HG03064 (cell line): ENCODE results near the gene ASCL2.

Source experiments
- ATAC-seq: cut with Tn5 transposase; IDR thresholded peaks from one replicate; pipeline ENCODE4 v1.9.1; 2021; ENCODE audit warnings: low read depth; ENCODE audit not compliant: unreplicated experiment

The ASCL2 gene

DNA sequence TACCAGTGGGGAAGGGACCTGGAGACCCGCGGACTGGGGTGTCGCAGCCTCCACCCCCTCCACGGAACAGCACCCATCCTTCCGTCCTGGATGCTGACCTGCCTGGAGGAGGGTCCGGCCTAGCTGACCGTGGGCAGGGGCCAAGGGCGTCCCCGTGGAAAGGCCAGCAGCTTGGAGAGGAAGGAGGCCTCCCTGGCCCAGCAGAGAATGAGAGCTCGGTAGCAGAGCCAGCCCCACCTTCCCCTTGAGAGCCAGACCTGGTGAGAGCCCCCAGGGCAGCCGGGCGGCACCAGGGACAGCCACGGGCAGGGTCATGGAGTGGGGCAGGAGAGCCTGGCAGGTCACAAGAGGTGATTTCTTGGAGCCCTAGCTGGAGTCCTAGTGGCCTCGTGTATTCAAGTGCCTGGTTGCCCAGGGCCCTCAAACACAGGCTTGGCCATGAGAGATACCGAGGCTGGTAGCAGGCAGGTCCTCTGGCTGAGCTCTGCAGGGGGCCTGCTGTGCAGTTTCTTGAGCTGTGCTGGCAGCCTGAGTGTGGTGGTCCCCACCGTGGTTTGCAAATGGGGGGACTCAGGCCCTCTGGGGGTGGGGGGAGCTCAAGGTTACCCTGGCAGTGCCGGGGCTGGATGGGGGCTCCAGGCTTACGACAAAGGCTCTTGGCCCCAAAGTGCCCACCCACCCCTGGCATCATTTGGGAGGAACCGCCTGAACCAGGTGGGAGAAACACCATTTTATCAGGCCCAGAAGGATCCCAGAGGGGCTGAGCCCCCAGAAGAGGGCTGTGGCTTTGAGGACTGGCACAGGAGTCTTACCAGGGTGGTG lies 39.1 kb upstream of the ASCL2 start:
- no peak for ATAC-seq

DNA sequence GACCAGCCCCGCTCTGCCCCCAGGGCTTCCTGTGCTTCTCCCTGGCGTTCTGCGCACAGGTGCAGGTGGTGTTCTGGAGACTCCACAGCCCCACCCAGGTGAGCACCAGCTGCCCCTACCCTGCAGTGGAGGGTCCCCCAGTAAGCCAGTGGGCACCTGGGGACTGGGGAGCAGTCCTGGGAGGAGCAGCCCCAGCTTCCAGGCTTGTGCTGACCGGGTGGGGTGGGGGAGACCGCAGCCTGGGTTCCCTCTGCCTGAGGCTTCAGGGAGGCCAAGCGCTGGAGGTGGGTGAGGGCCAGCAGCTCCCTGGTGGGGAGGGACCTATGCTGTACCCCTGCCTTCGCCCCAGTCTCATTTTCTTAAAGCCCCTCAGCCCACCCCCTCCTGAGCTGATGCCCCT lies 38.3 kb upstream of the ASCL2 start:
- no peak for ATAC-seq

DNA sequence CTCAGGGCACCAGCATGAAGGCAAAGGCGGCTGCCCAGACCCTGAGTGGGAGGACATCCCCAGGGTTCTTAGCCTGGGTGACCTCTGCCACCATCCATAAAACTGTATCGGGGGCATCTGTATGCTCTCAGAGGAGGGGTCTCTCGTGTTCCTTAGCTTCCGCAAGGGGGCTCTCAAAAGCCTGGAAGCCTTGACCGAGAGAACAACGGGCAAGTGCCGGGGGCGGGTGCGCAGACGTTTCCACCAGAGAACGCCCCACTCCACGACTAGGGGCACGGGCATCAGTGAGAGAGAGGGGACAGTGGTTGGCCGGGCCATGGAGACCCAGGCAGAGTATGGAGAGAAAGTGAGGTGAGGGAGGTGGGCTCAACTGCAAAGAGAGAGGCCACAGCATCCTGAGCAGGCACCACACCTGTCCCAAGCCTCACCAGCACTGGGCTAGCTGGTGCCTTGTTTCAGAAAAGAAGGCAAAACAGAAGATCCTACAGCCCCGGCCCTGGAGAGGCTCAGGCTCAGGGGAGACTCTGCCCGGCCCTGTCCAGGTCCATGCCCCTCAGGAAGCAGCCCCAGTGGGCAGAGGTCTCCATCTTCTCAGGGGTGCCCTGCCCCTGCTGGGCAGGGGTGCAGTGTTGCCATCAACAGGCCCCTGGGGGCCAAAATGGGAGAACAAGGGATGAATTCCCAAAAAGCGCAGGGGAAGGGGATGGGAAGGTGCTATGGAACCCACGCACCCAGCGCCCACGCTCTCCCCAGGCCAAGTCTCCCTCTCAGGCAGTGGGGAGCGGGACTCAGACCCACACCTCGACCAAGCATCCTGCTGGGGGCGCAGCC lies 37.3 kb upstream of the ASCL2 start:
- no peak for ATAC-seq

DNA sequence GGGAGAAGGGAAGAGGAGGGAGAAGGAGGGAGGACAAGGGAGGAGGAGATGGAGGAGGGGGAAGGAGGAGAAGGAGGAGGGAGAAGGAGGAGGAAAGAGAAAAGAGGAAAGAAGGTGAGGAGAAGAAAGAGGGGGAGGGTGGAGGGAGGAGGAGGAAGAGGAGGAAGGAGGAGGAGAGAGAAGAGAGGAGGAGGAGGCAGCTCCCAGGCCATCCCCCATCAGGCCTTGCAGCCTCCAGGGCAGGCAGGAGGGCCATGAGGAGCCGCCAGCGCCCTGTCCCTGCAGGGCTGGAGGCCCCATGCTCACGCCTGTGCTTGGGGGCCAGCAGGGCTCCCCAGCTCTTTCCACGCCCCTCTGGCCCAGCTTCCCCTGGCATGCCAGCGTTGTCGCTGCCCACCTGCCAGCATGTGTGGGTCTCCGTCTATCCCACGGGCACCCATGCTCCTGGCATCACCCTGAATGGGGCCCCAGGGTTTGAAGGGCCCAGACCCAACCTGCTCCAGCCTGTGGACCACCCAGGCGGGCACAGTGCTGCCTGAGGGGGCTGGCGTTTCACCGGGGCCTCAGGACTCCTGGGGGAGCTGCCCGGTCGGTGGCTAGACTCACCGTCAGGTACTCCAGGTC lies 36.6 kb upstream of the ASCL2 start:
- ATAC-seq: no peak

DNA sequence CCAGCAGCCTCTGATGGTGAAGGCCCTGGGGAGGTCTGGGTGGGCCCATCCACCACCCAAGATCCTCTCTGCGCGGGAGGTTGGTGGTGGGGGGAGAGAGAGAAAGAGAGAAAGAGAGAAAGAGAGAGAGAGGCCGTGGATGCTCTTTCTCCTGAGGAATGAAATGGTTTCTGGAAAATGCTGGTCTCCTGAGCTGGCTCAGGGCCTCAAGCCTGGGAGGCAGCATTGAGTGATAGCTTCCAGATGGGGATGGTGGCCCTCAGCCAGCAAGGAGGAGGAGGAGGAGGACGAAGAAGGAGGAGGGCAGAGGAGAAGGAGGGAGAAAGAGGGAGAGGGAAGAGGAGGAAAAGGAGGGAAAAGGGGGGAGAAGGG lies 36.0 kb upstream of the ASCL2 start:
- no peak for ATAC-seq

DNA sequence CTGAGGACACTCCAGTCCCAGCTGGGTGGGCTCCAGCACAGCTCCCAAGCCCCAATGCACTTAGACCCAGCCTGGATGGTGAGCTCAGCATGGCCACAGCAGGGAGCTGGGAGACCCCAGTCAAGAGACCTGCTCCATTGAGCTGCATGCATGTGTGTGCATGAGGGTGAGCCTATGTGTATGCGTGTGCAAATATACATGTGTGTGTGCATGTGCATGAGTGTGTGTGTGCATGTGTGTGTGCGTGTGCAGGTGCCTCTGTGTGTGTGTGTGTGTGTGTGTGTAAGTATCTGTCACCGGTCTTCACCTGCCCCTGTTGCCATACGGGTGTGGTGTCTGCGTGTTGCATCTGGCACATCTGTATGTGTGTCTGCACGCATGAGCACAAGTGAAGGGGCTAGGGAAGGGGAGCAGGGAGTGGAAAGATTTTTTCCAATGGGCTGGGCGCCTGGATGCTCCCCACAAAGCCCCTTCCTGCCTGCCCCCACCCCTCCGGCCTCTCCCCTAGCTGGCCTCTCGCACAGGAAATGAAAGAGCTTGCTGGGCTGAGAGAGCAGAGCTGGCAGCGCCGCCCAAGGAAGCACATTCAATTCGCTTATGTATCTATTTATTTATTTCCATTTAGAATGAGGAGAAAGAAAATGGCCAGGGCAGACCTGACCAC lies 35.5 kb upstream of the ASCL2 start:
- ATAC-seq: no peak

DNA sequence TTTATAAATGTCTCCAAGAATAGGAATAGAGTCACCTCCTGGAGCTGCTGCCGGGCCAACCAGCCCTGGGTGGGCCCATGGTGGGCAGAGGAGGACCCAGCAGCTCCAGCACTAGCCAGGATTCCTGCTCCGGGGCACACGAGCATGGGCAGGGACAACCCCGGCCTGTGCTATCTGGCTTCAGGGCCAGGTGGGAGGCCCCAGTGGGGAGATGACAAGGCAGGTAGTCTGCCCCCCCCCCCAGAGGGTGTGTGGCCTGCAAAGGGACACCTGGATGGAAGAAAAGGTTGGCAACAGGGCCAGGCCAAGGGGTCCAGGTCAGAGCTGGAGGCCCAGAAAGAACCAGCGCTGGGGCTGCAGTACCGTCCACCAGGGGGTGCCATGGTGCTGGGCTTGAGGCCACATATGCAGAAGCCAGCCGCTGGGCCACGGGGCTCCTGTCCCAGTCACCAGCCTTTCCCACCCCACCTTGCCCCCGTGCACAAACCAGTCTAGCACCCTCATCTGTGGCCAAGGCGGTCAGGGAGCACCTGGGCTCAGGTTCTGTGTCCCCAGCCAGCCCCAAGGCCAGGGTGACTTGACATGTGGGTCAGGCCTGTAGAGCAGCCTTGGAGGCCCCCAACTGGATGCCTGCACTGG lies 34.9 kb upstream of the ASCL2 start:
- ATAC-seq: no peak

DNA sequence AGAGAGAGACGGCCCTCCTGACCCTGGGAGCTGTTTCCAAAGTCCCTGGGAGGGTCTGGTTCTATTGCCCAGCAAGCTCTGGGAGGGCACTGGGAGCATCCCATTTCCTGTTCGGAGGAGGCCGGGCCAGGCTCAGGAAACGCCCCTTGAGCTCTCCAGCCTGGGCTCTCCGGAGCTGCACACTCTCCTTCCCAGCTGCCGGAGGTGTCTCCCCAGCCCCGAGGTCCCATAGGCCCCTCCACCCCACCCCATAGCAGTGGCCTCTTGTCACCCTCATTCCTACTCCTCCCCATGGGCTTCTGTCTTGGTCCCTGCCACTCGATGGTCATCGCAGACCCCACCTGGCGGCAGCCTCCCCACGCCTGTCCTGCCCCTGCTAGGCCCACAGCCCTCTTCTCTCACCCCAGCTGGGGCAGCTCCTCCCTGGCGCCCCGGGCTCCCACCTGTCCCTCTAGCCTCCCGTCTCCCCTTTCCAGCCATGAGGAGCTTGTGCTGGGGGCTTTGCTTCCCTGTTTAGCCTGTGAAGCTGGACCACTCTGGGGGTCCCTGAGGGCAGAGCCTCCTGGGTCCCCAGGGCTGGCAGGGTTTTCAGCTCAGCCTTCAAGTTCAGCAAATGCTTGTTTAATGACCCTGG lies 34.2 kb upstream of the ASCL2 start:
- ATAC-seq: no peak

DNA sequence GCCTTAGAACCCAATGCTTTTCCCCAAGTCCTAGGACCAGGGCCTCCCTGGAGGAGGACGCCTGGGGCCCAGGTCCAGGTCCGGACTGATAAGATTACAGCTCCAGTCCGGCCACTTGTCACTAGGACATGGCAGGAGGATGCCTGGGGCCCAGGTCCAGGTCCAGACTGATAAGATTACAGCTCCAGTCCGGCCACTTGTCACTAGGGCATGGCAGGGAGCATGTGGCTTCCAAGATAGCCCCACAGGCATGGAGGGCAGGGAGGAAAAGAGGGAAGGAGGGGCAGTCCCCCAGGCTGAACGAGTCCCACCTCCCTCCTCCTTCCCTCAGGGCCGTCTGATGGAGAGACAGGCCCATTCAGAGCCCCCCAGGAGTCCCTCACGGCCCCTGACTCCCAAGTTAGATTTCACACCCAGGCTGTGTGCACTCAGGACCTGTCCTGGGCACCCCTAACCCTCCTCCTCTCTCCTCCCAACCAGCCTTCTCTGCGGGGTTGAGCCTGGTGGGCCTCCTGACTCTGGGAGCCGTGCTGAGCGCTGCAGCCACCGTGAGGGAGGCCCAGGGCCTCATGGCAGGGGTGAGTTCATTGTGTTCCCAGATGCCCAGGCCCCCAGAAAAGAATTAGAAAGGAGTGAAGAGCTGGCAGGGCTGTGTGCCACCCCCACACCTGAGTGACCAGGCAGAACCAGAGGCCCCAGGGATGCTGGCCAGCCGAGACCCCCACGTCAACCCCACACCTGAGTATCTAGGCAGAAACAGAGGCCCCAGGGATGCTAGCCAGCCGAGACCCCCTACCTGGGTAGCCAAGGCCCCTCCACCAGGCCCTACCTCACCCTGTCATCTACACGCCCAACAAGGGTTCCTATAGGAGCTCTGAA lies 33.5 kb upstream of the ASCL2 start:
- ATAC-seq: no peak

DNA sequence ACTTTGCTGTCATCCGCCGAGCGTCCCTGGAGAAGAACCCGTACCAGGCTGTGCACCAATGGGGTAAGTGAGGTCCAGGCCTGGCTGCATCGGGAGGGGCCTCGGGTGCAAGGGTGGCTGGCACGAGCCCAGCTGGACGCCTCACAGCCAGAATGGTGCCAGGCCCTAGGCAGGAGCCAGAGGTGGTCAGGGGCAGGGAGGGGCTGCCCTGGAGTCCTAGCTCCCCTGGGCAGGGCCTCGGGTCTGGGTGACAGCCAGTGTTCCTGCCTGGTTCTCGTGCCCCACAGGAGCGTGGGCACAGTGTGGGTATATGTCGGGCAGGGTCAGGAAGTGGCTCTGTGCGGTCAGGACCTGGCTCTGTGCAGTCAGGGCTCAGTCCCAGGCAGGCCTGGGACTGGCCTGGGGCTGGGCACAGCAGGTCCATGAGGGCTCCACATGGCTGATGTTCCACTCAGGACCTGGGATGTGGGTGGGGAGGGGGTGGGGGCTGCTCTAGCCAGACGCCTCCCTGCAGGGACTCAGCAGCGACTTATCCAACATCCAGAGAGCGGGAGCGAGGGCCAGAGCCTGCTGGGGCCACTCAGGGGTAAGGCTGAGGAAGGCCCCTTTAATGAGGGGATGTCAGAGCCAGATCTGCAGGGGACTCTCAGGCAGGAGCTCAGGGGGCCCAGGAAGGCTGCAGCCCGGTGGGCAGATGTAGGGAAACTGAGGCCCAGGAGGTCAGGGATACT lies 32.7 kb upstream of the ASCL2 start:
- ATAC-seq: no peak

DNA sequence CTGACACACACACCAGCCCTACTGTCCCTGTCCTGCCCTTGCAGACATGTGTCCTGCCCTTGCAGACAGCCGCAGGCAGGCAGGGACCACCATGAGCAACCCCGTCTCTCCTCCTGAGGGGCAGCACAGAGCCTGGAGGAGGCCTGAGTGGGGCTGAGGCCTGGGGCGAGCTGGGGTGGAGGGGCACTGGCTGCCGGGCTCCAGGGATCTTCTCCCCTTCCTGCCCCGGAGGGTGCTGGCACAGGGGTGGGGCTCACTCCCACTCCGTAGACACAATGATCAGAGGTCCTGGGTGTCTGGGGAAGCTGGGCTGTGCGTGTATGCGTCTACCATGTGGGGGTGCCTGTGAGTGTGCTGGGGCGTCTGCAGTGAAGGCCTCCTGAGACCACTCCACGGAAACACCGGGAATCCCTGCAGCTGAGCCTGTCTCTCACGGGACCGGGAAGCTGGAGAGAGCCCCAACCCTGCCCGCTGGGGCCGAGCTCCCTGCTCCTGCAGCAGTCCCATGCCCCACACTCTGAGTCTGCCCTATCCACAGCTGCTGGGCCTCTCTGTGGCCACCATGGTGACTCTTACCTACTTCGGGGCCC lies 32.0 kb upstream of the ASCL2 start:
- ATAC-seq: no peak

DNA sequence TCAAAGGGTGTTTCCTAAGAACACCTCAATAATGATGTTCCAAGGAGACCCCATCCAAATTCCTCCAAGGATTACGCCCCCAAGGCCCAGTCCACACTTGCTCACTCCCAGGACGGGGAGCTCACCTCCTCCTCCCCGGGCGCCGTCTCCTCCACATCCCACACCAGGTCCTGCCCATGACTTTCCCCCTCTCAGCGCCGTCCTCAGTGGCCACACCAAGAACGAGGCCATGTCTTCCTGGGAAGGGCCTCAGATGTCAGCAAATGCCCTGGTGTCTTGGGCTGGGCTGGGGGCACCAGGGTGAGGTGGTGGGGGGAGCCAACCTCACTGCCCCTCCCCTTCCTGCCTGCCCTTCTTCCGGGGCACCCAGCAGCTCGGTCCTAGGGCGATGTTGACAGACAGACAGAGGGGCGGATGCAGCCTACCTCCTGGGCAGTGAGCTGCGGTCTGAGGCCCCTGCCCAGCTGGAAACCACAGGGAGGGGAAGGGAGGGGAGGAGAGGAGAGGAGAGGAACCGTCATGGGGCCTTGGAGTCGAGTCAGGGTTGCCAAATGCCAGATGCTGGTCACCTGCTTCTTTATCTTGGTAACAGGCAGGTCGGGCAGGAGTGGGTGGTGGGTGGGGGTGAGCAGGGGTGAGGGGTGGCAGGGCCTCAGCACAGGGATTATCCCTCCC lies 31.4 kb upstream of the ASCL2 start, which contains the start of the genes C11orf21 and TSPAN32:
TSS of gene C11orf21 (minus strand) at position 288 of the 675 bp plus-strand sequence. CDS start at position 178, 110 bp downstream.
TSS of gene TSPAN32 (plus strand) at position 383 of the 675 bp plus-strand sequence. CDS start at position 520, 137 bp downstream.
- ATAC-seq: no peak

DNA sequence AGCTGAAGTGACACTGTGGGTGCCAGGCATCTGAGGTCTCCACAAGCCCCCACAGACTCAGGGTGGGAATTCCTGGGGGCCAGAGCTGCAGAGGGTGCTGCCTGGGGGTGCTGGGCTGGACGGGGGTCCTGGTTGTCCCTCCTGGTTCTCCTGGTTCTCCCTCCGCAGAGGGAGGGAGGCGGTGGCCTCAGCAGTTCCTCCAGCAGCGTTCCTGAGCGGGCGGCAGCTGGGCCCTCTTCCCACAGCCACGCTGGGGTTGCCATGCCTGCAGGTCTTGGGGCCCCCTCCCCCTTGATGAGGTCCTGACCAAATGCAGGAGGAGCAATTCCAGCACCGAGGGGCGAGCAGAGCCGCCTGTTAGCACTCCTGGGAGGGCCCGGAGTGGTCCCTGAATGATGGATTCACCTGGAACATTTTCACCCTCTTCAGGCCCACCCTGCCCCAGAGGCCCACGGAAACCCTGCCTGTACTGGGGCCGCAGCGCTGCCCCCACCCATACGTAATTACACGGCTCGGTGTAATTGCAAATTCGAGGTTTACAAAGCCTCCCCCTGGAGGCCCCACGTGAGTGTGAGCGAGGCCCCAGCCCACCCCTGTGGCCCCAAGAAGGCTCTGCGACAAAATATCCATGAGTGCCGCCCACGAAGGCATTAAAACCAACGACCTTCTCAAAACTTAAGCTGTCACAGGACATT lies 30.7 kb upstream of the ASCL2 start:
- no peak for ATAC-seq

DNA sequence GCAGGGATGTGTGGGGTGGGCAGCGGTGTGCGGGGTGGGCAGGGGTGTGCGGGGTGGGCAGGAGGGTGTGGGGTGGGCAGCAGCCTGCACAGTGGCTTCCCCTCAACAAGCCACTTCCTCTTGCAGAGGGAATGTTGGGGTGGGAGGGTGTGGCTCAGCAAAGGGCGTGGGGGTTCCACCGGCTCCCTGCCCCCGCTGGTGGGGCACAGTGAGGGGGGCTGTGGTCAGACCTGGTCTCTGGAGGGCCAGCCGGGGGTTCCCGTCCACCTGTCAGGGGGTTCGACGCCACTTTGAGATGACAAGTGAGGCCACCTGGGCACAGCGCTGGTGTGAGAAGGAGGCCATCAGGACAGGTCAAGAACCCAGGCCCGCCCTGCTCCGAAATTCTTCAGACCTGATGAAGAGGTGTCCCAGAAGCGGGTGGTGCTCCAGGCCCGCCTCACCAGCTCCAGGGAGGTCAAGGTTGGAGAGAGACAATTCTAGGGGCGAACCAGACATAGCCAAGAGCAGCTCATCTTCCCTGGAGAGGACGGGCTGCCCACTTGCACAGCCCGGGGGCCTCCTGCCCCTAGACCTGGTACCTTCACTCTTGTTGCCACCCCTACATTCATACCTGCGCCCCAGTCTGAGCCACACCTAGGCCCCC lies 30.0 kb upstream of the ASCL2 start:
- ATAC-seq: no peak

DNA sequence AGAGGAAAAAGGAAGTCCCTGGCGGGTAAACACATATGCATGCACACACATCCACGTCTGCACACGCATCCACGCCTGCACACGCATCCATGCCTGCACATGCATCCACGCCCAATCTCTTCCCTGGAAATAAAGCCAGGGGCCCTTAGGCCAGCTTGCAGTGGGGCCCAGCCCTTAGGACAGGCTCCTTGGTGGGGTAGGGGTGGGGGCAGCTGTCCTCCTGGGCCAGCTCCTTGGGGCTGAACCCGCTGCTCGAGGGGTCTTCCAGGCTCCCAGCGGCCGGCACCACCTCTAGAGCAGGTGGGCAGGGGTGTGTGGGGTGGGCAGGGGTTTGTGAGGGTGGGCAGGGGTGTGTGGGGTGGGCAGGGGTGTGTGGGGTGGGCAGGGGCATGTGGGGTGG lies 29.4 kb upstream of the ASCL2 start:
- no peak for ATAC-seq
